H1 (cell line): ENCODE data around the gene DPH6. TPM values are rescaled to one million over a fixed set of nuclear protein-coding genes. Genes with fewer than 3 reads are reported as not detected.

Experiments used
- BACH1 ChIP-seq: IDR thresholded peaks from 2 replicates; pipeline ENCODE4 v1.6.1; 2012; ENCODE audit warnings: low read length, improper control_type of control experiment
- CBX5 ChIP-seq: fragments of 300-800, 300-1000 bp; sonication (generic); IDR thresholded peaks from 2 replicates; pipeline ENCODE4 v1.7.1; 2016; ENCODE audit warnings: antibody characterized with exemption, low read length, low read depth
- CHD1 ChIP-seq: IDR thresholded peaks from 2 replicates; pipeline ENCODE4 v1.6.1; 2012; ENCODE audit warnings: low read depth, low read length, improper control_type of control experiment
- EZH2 ChIP-seq: fragments of 200-600 bp; sonication (generic); IDR thresholded peaks from 2 replicates; pipeline ENCODE4 v1.7.1; 2012; ENCODE audit warnings: low read depth, mild to moderate bottlenecking, moderate library complexity, low read length, inconsistent platforms; ENCODE audit not compliant: severe bottlenecking
- GABPA ChIP-seq: IDR thresholded peaks from 2 replicates; pipeline ENCODE4 v1.6.1; 2011; ENCODE audit warnings: mild to moderate bottlenecking, low read length, moderate library complexity, borderline replicate concordance; ENCODE audit not compliant: insufficient read depth
- NANOG ChIP-seq: IDR thresholded peaks from 2 replicates; pipeline ENCODE4 v1.6.1; 2011; ENCODE audit warnings: low read length, low read depth, mild to moderate bottlenecking, inconsistent platforms; ENCODE audit not compliant: insufficient read depth, poor library complexity, severe bottlenecking
- POLR2A ChIP-seq, 2 experiments: IDR thresholded peaks; 1 replicate in 1 of 2; 2 replicates in 1 of 2; pipeline ENCODE4 v1.6.1; 2011; ENCODE audit warnings: low read depth in 2 of 2, low read length in 2 of 2, mild to moderate bottlenecking in 2 of 2; ENCODE audit errors: control extremely low read depth in 1 of 2
- SP1 ChIP-seq: IDR thresholded peaks from 2 replicates; pipeline ENCODE4 v1.6.1; 2011; ENCODE audit warnings: low read depth, low read length
- polyA plus RNA-seq, 7 experiments: library from polyadenylated mRNA; depleted of rRNA in 3 of 7; stranded (reverse) in 5 of 7; unstranded in 2 of 7; fragments of >200 nt in 5 of 7; fragments of 200-250 nt in 2 of 7; gene quantifications; 1 replicate in 5 of 7; 2 replicates in 1 of 7; 4 replicates in 1 of 7; pipeline versions ENCODE4 v1.2.1 to v1.2.3, GENCODE V29; 2011 to 2013; ENCODE audit warnings: missing spikeins in 2 of 7, mixed read lengths in 2 of 7
- total RNA-seq: library from RNA; stranded (reverse); fragmentation: NEBNext Ultra II Directional; extraction: Animal tissue kit (Norgen Biotek cat#: 25700); gene quantifications from 2 replicates; pipeline ENCODE4 v1.2.1, GENCODE V29; 2021
- TF ChIP-seq, protein P1 (sequence below): fragments of 300-600 bp; sonication (generic); IDR thresholded peaks from 2 replicates; pipeline ENCODE4 v1.7.1; 2012; ENCODE audit warnings: low read length, moderate library complexity, mild to moderate bottlenecking, inconsistent platforms; ENCODE audit not compliant: insufficient replicate concordance
- TF ChIP-seq, protein P2 (sequence below): IDR thresholded peaks from 2 replicates; pipeline ENCODE4 v1.6.1; 2011; ENCODE audit warnings: low read length, improper control_type of control experiment
- TF ChIP-seq, protein P3 (sequence below): IDR thresholded peaks from 2 replicates; pipeline ENCODE4 v1.6.1; 2012; ENCODE audit warnings: inconsistent platforms

DPH6 gene
- total and polyA plus RNA-seq, 2 of the 8 experiments (the other 6 are each of a cell fraction or from before 2014, with no cell fraction given) = 21.6 to 30.5 TPM

DNA sequence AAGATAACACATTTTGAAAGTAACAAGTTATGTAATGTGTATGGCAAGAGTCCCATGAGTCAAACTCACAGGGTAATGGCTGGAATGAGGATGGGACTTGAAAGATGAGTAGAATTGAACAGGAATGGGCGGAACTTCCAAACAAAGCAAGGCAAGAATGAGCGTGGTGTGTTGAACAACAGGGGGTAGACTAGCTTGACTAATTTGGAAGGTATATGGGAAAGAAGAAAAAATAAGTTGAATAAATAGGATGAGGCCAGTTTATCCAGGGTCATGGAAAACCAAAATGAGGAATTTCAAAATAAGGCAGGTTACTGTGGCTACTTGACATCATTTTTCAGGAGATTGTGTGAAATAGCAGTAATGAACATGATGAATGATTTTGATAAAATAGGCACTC is 2.5 kb upstream of the DPH6 start (continued):
- TF ChIP-seq, protein P1, sequence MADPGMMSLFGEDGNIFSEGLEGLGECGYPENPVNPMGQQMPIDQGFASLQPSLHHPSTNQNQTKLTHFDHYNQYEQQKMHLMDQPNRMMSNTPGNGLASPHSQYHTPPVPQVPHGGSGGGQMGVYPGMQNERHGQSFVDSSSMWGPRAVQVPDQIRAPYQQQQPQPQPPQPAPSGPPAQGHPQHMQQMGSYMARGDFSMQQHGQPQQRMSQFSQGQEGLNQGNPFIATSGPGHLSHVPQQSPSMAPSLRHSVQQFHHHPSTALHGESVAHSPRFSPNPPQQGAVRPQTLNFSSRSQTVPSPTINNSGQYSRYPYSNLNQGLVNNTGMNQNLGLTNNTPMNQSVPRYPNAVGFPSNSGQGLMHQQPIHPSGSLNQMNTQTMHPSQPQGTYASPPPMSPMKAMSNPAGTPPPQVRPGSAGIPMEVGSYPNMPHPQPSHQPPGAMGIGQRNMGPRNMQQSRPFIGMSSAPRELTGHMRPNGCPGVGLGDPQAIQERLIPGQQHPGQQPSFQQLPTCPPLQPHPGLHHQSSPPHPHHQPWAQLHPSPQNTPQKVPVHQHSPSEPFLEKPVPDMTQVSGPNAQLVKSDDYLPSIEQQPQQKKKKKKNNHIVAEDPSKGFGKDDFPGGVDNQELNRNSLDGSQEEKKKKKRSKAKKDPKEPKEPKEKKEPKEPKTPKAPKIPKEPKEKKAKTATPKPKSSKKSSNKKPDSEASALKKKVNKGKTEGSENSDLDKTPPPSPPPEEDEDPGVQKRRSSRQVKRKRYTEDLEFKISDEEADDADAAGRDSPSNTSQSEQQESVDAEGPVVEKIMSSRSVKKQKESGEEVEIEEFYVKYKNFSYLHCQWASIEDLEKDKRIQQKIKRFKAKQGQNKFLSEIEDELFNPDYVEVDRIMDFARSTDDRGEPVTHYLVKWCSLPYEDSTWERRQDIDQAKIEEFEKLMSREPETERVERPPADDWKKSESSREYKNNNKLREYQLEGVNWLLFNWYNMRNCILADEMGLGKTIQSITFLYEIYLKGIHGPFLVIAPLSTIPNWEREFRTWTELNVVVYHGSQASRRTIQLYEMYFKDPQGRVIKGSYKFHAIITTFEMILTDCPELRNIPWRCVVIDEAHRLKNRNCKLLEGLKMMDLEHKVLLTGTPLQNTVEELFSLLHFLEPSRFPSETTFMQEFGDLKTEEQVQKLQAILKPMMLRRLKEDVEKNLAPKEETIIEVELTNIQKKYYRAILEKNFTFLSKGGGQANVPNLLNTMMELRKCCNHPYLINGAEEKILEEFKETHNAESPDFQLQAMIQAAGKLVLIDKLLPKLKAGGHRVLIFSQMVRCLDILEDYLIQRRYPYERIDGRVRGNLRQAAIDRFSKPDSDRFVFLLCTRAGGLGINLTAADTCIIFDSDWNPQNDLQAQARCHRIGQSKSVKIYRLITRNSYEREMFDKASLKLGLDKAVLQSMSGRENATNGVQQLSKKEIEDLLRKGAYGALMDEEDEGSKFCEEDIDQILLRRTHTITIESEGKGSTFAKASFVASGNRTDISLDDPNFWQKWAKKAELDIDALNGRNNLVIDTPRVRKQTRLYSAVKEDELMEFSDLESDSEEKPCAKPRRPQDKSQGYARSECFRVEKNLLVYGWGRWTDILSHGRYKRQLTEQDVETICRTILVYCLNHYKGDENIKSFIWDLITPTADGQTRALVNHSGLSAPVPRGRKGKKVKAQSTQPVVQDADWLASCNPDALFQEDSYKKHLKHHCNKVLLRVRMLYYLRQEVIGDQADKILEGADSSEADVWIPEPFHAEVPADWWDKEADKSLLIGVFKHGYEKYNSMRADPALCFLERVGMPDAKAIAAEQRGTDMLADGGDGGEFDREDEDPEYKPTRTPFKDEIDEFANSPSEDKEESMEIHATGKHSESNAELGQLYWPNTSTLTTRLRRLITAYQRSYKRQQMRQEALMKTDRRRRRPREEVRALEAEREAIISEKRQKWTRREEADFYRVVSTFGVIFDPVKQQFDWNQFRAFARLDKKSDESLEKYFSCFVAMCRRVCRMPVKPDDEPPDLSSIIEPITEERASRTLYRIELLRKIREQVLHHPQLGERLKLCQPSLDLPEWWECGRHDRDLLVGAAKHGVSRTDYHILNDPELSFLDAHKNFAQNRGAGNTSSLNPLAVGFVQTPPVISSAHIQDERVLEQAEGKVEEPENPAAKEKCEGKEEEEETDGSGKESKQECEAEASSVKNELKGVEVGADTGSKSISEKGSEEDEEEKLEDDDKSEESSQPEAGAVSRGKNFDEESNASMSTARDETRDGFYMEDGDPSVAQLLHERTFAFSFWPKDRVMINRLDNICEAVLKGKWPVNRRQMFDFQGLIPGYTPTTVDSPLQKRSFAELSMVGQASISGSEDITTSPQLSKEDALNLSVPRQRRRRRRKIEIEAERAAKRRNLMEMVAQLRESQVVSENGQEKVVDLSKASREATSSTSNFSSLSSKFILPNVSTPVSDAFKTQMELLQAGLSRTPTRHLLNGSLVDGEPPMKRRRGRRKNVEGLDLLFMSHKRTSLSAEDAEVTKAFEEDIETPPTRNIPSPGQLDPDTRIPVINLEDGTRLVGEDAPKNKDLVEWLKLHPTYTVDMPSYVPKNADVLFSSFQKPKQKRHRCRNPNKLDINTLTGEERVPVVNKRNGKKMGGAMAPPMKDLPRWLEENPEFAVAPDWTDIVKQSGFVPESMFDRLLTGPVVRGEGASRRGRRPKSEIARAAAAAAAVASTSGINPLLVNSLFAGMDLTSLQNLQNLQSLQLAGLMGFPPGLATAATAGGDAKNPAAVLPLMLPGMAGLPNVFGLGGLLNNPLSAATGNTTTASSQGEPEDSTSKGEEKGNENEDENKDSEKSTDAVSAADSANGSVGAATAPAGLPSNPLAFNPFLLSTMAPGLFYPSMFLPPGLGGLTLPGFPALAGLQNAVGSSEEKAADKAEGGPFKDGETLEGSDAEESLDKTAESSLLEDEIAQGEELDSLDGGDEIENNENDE = peak; percentile 36
- TF ChIP-seq GABPA (no peak), SP1 (0 out of 2 replicates have a peak, but pooled peaks have one; percentile 19), BACH1 (no peak), EZH2 (no peak), NANOG (peak; percentile 12), CBX5 (no peak), POLR2A (IDR thresholded peaks at IDR 0.05; ENCODE audit: control extremely low read depth in 1 of 2, low read depth in 2 of 2, low read length in 2 of 2) (no peak; a peak in 1 of 3 replicates), CHD1 (no peak)
- TF ChIP-seq, protein P2, sequence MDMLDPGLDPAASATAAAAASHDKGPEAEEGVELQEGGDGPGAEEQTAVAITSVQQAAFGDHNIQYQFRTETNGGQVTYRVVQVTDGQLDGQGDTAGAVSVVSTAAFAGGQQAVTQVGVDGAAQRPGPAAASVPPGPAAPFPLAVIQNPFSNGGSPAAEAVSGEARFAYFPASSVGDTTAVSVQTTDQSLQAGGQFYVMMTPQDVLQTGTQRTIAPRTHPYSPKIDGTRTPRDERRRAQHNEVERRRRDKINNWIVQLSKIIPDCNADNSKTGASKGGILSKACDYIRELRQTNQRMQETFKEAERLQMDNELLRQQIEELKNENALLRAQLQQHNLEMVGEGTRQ = no peak
- TF ChIP-seq, protein P3, sequence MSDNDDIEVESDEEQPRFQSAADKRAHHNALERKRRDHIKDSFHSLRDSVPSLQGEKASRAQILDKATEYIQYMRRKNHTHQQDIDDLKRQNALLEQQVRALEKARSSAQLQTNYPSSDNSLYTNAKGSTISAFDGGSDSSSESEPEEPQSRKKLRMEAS = no peak
